ENCODE measurements around the gene PRDM16.

DNA sequence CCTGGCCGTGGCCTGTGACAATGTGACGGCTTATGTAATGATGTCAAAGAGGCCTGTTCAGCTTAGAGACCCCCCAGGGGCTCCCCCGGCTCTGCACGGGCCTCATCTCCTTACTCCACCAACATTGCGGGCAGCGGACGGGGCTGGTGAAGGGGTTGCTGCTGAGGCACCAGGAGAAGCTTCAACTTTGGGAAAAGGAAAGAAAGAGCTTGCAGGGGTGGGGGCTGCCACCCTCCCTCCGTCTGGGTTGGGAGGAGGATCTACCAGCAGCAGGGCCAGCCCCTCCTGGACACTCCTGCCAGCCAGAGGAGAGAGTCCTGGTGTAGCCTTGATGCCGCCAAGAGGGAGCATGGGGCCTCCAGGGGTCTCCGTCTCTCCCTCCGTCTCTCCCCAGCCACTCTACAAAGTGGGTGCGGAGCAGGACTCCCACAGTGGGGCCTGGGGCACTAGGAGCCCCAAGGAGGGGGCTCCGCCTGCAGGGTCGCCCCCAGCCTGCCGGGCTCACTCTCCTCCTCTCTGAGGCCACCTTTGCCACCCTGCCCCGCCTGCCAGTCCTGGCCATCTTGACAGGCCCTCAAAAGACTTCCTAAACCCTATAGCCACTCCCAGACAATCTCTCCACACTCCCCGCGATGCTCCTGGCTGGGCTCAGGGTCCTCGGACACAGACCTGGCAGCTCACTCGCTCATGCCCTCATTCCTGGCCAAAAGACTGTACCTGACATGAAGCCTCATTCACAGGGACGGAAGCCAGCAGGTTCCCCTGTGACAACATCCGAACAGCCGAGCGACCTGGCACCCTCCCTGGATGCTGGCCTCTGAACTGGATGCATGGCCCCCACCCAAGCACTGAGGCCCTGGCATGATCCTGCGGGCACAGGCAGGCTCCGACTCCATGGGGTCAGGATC, 255.0 kb downstream of the PRDM16 start:
- TF ChIP-seq, protein P1, sequence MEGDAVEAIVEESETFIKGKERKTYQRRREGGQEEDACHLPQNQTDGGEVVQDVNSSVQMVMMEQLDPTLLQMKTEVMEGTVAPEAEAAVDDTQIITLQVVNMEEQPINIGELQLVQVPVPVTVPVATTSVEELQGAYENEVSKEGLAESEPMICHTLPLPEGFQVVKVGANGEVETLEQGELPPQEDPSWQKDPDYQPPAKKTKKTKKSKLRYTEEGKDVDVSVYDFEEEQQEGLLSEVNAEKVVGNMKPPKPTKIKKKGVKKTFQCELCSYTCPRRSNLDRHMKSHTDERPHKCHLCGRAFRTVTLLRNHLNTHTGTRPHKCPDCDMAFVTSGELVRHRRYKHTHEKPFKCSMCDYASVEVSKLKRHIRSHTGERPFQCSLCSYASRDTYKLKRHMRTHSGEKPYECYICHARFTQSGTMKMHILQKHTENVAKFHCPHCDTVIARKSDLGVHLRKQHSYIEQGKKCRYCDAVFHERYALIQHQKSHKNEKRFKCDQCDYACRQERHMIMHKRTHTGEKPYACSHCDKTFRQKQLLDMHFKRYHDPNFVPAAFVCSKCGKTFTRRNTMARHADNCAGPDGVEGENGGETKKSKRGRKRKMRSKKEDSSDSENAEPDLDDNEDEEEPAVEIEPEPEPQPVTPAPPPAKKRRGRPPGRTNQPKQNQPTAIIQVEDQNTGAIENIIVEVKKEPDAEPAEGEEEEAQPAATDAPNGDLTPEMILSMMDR (IDR thresholded peaks at IDR 0.05; ENCODE audit: low read depth, low read length), result no peak
- TF ChIP-seq, protein P2, sequence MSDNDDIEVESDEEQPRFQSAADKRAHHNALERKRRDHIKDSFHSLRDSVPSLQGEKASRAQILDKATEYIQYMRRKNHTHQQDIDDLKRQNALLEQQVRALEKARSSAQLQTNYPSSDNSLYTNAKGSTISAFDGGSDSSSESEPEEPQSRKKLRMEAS (IDR thresholded peaks at IDR 0.05; ENCODE audit: low read depth, low read length), result no peak
- no peak for TF ChIP-seq POLR2A (IDR thresholded peaks at IDR 0.05; ENCODE audit: extremely low read depth, insufficient read length)
